ENCODE data around the gene ADAT3.
A peak's percentile ranks its signal among the peaks of the same experiment; 100 is the strongest.

The ADAT3 gene

DNA sequence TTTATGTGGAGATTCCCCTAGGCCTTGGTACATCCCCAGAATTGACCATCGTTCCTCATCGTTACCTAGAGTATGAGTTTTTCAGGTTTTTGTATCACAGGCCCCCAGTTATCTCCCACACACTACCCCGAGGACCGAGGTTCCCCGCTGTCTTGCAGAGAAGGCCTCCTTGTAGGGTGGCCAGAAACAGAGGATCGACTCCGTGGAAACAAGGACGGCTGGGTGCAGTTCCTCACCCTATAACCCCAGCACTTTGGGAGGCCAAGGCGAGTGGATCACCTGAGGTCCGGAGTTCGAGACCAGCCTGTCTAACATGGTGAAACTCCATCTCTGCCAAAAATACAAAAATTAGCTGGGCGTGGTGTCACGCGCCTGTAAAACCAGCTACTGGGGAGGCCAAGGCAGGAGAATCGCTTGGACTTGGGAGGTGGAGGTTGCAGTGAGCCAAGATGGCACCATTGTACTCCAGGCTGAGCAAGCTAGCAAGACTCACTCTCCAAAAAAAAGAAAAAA lies 720 bp downstream of the ADAT3 start:
- peaks cover 31% of the 10 kb centered on the region for H3K4me1 ChIP-seq (ENCODE audit: control insufficient read depth, low read length)
- peak overlapping the region; percentile 90 for H3K4me3 ChIP-seq (ENCODE audit: low read length)
- no peaks in the 10 kb centered on the region for H3K9me3 ChIP-seq (ENCODE audit: control insufficient read depth, insufficient read depth, low read length)
- H4K20me1 ChIP-seq (ENCODE audit: control insufficient read depth, insufficient read depth, low read depth, low read length): no peaks in the 10 kb centered on the region; the same call in 1 of the 2 replicates
- H3K36me3 ChIP-seq (ENCODE audit: control insufficient read depth, low read length): peaks cover 6% of the 10 kb centered on the region
- peak overlapping the region; percentile 95 for H3K4me2 ChIP-seq (ENCODE audit: low read length)
- H3F3A ChIP-seq (ENCODE audit: control insufficient read depth, insufficient read depth): peaks cover 19% of the 10 kb centered on the region
- no peaks in the 10 kb centered on the region for H3K27me3 ChIP-seq (ENCODE audit: control insufficient read depth, low read length)
- peaks cover 52% of the 10 kb centered on the region for H3K79me2 ChIP-seq (ENCODE audit: control insufficient read depth, low read length)
- H3K27ac ChIP-seq (ENCODE audit: low read depth, low read length): peak overlapping the region; percentile 20; the same call in 1 of the 2 replicates
- TF ChIP-seq, protein P1, sequence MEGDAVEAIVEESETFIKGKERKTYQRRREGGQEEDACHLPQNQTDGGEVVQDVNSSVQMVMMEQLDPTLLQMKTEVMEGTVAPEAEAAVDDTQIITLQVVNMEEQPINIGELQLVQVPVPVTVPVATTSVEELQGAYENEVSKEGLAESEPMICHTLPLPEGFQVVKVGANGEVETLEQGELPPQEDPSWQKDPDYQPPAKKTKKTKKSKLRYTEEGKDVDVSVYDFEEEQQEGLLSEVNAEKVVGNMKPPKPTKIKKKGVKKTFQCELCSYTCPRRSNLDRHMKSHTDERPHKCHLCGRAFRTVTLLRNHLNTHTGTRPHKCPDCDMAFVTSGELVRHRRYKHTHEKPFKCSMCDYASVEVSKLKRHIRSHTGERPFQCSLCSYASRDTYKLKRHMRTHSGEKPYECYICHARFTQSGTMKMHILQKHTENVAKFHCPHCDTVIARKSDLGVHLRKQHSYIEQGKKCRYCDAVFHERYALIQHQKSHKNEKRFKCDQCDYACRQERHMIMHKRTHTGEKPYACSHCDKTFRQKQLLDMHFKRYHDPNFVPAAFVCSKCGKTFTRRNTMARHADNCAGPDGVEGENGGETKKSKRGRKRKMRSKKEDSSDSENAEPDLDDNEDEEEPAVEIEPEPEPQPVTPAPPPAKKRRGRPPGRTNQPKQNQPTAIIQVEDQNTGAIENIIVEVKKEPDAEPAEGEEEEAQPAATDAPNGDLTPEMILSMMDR (IDR thresholded peaks at IDR 0.05; ENCODE audit: low read depth, low read length, poor library complexity, severe bottlenecking): no peak
- no peak for TF ChIP-seq EZH2phosphoT487 (IDR thresholded peaks at IDR 0.05; ENCODE audit: borderline replicate concordance, low read length)
- no peaks in the 10 kb centered on the region for H3K9me2 ChIP-seq (replicated peaks; ENCODE audit: control insufficient read depth, low read length)

DNA sequence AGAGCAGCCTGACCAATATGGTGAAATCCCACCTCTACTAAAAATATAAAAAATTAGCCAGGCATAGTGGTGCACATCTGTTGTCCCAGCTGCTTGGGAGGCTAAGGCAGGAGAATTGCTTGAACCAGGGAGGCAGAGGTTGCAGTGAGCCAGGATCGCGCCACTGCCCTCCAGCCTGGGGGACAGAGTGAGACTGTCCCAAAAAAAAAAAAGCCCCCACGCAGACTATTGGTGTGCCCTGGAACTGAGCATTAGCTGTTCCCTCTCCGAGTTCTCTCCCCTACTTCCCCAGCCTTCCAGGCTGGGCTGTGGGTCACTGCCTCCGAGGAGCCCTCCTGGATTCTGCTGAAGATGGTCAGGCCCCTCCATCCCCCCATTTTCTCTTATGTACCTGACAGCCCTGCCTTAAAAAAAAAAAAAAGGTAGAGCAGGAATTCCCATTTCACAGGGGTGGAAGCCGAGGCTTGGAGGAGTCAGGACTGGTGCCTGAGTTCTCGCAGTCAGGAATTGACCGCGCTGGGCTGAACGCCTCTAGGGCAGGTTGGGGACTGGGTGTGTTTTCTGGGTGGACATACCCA lies 1.9 kb downstream of the ADAT3 start:
- no peak overlapping the region for H3K27ac ChIP-seq (ENCODE audit: low read depth, low read length)

DNA sequence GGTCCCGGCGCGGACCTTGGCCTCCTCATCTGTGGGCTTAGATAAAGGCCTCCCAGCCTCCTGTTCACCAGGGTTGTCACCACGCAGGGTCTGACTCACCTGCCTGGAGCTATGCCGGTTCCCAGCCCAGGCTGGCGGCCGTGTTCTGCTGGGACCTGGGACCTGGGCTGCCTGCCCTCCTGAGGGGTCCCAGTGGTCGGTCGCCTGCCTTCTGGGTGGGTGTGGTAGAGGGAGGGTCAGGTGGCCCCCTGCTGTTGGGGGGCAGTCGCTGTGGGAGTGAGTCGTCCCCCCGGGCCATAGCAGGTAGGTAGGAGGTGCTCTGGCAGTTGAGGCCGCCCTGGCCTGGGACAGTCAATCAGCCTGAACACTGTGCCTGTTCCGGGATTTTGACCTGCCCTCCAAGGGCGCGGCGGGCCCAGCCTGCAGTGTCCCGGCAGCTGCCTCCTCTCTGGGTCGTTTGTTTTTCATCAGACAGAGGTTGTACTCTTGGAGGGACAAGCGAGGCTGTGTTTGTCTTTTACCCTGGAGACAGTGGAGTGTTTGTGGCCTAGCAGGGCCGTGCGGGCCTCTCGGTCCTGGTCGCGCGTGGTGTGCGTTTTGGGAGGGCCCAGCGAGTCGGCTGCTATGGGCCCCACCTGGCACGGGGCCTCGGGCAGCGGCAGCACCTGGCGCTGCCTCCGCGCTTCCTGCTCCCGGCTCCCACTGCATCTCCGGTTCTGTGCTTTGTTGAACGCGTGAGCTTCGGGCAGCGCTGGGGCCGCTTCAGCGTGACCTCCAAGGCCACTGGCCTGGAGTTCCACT lies 2.6 kb downstream of the ADAT3 start:
- no peak overlapping the region for H3K4me3 ChIP-seq (ENCODE audit: low read length)

More for the DNA sequence above, 1.9 kb downstream of the ADAT3 start:
- Histone ChIP-seq H3K4me1 (ENCODE audit: control insufficient read depth, low read length) (peaks cover 31% of the 10 kb centered on the region), H3K4me3 (ENCODE audit: low read length) (no peak overlapping the region), H3K9me2 (replicated peaks; ENCODE audit: control insufficient read depth, low read length) (no peaks in the 10 kb centered on the region), H3K27me3 (ENCODE audit: control insufficient read depth, low read length) (no peaks in the 10 kb centered on the region), H4K20me1 (ENCODE audit: control insufficient read depth, insufficient read depth, low read depth, low read length) (no peaks in the 10 kb centered on the region; the same call in 1 of the 2 replicates), H3K4me2 (ENCODE audit: low read length) (no peak overlapping the region), H3K79me2 (ENCODE audit: control insufficient read depth, low read length) (peaks cover 63% of the 10 kb centered on the region), H3F3A (ENCODE audit: control insufficient read depth, insufficient read depth) (peaks cover 19% of the 10 kb centered on the region), H3K36me3 (ENCODE audit: control insufficient read depth, low read length) (peaks cover 6% of the 10 kb centered on the region), H3K9me3 (ENCODE audit: control insufficient read depth, insufficient read depth, low read length) (no peaks in the 10 kb centered on the region)
- TF ChIP-seq, protein P1 (IDR thresholded peaks at IDR 0.05; ENCODE audit: low read depth, low read length, poor library complexity, severe bottlenecking): no peak
- no peak for TF ChIP-seq EZH2phosphoT487 (IDR thresholded peaks at IDR 0.05; ENCODE audit: borderline replicate concordance, low read length)

More for the DNA sequence above, 2.6 kb downstream of the ADAT3 start:
- H3K9me3 ChIP-seq (ENCODE audit: control insufficient read depth, insufficient read depth, low read length): no peaks in the 10 kb centered on the region
- no peaks in the 10 kb centered on the region for H3K9me2 ChIP-seq (replicated peaks; ENCODE audit: control insufficient read depth, low read length)
- no peaks in the 10 kb centered on the region; the same call in 1 of the 2 replicates for H4K20me1 ChIP-seq (ENCODE audit: control insufficient read depth, insufficient read depth, low read depth, low read length)
- peaks cover 29% of the 10 kb centered on the region for H3K4me1 ChIP-seq (ENCODE audit: control insufficient read depth, low read length)
- peaks cover 7% of the 10 kb centered on the region for H3K36me3 ChIP-seq (ENCODE audit: control insufficient read depth, low read length)
- no peak overlapping the region for H3K4me2 ChIP-seq (ENCODE audit: low read length)
- peaks cover 17% of the 10 kb centered on the region for H3F3A ChIP-seq (ENCODE audit: control insufficient read depth, insufficient read depth)
- peaks cover 70% of the 10 kb centered on the region for H3K79me2 ChIP-seq (ENCODE audit: control insufficient read depth, low read length)
- no peak overlapping the region for H3K27ac ChIP-seq (ENCODE audit: low read depth, low read length)
- no peak for TF ChIP-seq EZH2phosphoT487 (IDR thresholded peaks at IDR 0.05; ENCODE audit: borderline replicate concordance, low read length)
- TF ChIP-seq, protein P1 (IDR thresholded peaks at IDR 0.05; ENCODE audit: low read depth, low read length, poor library complexity, severe bottlenecking): no peak
- H3K27me3 ChIP-seq (ENCODE audit: control insufficient read depth, low read length): no peaks in the 10 kb centered on the region
